IPS-18a (cell line): ENCODE data around the gene CTSD.

Source experiments
- H3K27ac ChIP-seq: one replicate; pipeline ENCODE4 v1.5.1; 2013; ENCODE audit warnings: low read length
- H3K27me3 ChIP-seq: one replicate; pipeline ENCODE4 v1.6.1; 2013; ENCODE audit warnings: mild to moderate bottlenecking, low read length; ENCODE audit not compliant: control insufficient read depth, insufficient read depth
- H3K36me3 ChIP-seq: one replicate; pipeline ENCODE4 v1.6.1; 2013; ENCODE audit warnings: low read depth, low read length; ENCODE audit not compliant: control insufficient read depth
- H3K4me1 ChIP-seq: one replicate; pipeline ENCODE4 v1.6.1; 2013; ENCODE audit warnings: low read depth, low read length; ENCODE audit not compliant: control insufficient read depth
- H3K4me3 ChIP-seq: one replicate; pipeline ENCODE4 v1.5.1; 2013; ENCODE audit warnings: low read length
- H3K9ac ChIP-seq: one replicate; pipeline ENCODE4 v1.6.1; 2013; ENCODE audit warnings: mild to moderate bottlenecking, low read length, moderate library complexity
- H3K9me3 ChIP-seq: one replicate; pipeline ENCODE4 v1.6.1; 2013; ENCODE audit warnings: low read depth, low read length; ENCODE audit not compliant: control insufficient read depth

The CTSD gene

GRCh38 chr11:1757861-1758610 is 5.7 kb downstream of the CTSD start:
- H3K27me3 ChIP-seq = no peaks in the 10 kb centered on the region
- no peaks in the 10 kb centered on the region for H3K4me1 ChIP-seq
- no peaks in the 10 kb centered on the region for H3K9me3 ChIP-seq
- no peak overlapping the region for H3K9ac ChIP-seq
- no peak overlapping the region for H3K4me3 ChIP-seq
- no peak overlapping the region for H3K27ac ChIP-seq
- H3K36me3 ChIP-seq = peaks cover 3% of the 10 kb centered on the region

DNA sequence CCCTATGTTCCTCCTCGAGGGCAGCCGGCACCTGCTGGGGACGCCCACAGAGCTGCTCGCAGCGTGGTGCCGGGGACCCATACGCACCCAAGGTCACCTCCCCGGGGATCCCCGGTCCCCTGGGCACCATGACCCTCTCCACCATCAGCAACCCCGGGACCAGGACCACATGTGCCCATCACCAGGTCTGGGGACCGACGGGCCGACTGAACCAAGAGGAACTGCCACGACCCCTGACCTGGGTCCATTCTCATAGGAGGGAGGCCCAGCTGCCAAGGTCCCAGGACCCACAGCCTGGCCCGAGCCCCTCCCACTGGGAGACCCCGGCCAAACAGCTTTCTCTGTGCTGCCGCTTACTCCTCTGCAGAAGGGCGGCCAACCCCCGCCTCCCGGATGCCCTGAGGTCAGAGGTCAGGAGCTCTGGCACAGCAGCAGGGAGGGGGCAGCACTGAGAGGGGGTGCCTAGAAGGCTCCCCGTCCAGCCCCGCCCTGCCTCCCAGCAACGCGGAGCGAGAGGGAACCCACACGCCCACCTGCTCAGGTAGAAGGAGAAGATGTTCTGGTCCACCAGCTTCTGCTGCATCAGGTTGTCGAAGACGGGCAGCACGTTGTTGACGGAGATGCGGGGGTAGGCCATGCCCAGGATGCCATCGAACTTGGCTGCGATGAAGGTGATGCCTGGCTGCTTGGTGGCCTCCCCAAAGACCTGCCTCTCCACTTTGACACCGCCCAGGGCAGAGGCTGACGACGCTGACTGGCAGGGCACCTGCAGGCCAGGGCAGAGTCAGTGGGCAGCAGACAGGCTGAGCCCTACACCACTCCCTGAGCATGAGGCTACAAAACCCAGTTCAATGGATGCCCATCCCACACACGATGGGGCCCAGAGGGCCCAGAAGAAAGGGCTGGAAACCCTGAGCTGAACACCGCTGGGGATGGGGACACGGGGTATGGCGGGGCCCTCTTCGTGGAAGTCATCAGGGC is 6.6 kb downstream of the CTSD start:
- no peak overlapping the region for H3K4me3 ChIP-seq
- H3K9me3 ChIP-seq = no peaks in the 10 kb centered on the region
- H3K9ac ChIP-seq = no peak overlapping the region
- no peaks in the 10 kb centered on the region for H3K27me3 ChIP-seq
- no peak overlapping the region for H3K27ac ChIP-seq
- H3K36me3 ChIP-seq = peaks cover 3% of the 10 kb centered on the region
- H3K4me1 ChIP-seq = no peaks in the 10 kb centered on the region

GRCh38 chr11:1755692-1756561 is 7.8 kb downstream of the CTSD start:
- Histone ChIP-seq H3K27ac (no peak overlapping the region), H3K9ac (no peak overlapping the region), H3K27me3 (no peaks in the 10 kb centered on the region), H3K4me1 (no peaks in the 10 kb centered on the region), H3K4me3 (no peak overlapping the region), H3K36me3 (peaks cover 3% of the 10 kb centered on the region), H3K9me3 (no peaks in the 10 kb centered on the region)

DNA sequence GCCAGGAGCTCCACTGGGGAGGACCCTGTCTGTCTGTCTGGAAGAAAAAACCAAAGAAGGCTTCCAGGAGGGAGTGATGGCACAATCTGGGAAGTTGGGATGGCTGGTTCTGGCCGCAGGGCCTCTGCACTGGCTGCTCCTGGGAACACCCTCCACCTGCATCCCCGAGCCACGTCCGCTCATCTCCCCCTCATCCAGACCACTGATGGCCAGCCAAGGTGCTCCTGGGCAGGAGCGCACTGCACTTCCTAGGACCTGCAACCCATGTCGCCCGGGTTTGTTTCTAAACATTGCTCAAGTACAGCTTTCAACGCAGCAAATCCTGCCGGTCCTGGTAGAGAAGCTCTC is 8.4 kb downstream of the CTSD start:
- Histone ChIP-seq H3K27ac (no peak overlapping the region), H3K27me3 (peaks cover 4% of the 10 kb centered on the region), H3K4me1 (no peaks in the 10 kb centered on the region), H3K36me3 (peaks cover under 1% of the 10 kb centered on the region), H3K9ac (no peak overlapping the region), H3K4me3 (no peak overlapping the region), H3K9me3 (no peaks in the 10 kb centered on the region)

DNA sequence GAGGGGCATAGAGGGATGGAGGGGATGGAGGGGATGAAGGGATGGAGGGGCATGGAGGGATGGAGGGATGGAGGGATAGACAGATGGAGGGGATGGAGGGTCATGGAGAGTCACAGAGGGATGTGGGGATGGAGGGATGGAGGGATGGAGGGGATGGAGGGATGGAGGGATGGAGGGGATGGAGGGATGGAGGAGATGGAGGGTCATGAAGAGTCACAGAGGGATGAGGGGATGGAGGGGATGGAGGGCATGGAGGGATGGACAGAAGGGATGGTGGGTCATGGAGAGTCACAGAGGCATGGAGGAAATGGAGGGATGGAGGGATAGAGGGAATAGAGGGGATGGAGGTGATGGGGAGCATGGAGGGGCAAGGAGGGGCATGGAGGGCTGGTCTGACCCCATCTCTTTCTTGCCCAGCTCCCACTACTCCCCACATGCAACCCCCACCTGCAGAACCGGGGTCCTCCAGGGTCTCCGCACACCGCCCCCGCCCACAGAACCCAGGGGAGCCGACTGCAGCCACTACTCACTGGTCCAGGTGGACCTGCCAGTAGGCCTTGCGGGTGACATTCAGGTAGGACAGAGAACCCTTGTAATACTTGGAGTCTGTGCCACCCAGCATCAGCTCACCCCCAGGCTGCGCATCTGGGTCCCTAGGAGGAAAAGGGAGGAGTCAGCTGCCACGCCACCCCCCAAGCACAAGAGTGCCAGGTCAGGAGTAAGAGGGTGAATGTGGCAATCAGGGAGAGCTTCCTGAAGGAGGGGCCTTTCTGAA is 9.2 kb downstream of the CTSD start:
- Histone ChIP-seq H3K27me3 (peaks cover 11% of the 10 kb centered on the region), H3K4me1 (peaks cover 7% of the 10 kb centered on the region), H3K27ac (no peak overlapping the region), H3K4me3 (no peak overlapping the region), H3K9ac (no peak overlapping the region), H3K9me3 (no peaks in the 10 kb centered on the region), H3K36me3 (no peaks in the 10 kb centered on the region)

- Histone ChIP-seq H3K4me3 (no peak overlapping the region), H3K4me1 (peaks cover 7% of the 10 kb centered on the region), H3K9me3 (no peaks in the 10 kb centered on the region), H3K36me3 (no peaks in the 10 kb centered on the region), H3K27ac (no peak overlapping the region), H3K9ac (no peak overlapping the region), H3K27me3 (peaks cover 18% of the 10 kb centered on the region)
Observed at GRCh38 chr11:1753929-1754305, 9.8 kb downstream of the CTSD start.

DNA sequence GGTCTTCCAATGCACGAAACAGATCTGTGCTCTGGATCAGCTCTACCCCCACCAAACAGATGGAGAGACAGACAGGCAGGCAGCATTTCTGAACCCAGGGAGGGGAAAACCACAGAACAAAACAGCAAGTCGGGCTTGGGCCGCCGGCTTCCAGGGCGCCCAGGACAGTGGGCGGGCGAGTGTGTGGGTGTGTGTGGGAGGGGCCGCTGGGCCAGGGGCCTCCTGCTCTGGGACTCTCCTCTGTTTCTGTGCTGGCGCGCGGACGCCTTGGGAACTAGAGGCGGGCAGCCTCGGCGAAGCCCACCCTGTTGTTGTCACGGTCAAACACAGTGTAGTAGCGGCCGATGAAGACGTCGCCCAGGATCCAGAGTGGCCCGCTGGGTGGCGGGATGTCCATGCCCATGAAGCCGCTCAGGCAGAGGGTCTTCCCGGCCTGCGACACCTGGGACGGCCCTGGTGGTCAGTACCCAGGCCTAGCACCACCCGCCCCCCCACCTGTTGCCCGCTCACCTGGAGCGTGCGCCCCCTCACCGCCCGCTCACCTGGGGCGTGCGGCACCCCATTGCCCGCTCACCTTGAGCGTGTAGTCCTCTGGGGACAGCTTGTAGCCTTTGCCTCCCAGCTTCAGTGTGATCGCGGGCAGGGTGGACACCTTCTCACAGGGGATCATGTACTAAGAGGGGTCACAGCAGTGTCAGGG is 10.3 kb downstream of the CTSD start:
- peaks cover 23% of the 10 kb centered on the region for H3K27me3 ChIP-seq
- no peak overlapping the region for H3K4me3 ChIP-seq
- H3K4me1 ChIP-seq = peaks cover 7% of the 10 kb centered on the region
- H3K36me3 ChIP-seq = no peaks in the 10 kb centered on the region
- H3K27ac ChIP-seq = no peak overlapping the region
- no peaks in the 10 kb centered on the region for H3K9me3 ChIP-seq
- H3K9ac ChIP-seq = no peak overlapping the region

DNA sequence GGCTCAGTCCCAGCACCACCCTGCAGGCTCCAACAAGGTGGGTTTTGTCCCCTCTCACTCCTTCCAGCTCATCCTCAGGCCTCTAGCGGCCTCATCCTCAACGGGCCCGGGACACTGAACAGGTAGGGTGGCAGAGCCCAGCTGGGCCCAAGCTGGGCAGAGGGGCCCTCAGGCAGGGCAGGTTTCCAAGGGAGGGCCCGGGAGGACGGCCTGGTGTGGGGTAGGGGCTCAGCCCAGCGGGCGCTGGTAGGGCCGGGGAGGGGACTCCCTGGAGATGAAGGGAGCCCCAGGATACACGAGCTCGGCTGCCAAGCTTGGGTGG is 10.9 kb downstream of the CTSD start:
- Histone ChIP-seq H3K9me3 (no peaks in the 10 kb centered on the region), H3K36me3 (no peaks in the 10 kb centered on the region), H3K27ac (no peak overlapping the region), H3K4me3 (no peak overlapping the region), H3K9ac (no peak overlapping the region), H3K27me3 (peaks cover 28% of the 10 kb centered on the region), H3K4me1 (peaks cover 7% of the 10 kb centered on the region)

DNA sequence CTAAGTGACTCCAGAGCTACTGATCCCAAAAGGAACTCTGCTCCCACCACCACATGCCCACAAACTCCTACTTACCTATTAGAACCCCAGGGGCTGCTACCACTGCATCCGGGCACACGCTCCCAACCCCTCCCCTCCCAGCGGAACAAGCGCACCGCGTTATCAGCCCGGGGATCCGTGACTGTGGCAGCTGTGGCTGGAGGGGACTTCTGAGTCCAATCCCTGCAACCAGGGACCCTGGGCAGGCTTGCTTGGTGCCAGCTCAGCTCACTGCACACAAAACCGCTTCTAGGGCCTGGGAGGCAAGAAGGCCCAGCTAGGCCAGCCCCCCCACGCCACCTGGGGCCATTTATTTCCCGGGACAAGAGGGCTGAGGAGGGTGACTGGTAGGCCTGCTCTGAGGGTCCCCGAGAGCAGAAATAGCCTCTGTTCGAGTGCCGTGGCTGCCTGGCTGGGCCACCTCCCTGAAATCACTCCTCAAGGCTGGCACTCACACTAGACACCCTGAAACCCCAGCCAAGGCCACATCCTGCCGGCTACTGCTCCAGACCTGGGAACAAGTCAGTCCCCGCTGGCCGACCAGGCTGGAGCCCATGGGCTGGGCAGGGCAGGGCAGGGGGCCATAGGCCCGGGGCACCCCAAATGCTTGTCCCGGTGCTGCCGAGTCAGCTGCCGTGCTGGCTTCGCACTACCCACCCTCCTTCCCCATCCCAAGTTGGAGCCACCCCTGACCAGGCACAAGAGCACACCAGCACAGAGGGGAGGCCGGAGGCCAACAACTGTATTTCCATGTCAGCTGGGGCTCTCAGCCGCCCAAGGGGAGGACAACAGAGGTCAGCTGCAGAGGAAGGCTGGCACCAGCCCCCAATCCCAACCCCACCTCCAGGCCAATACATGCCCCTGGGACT is 11.5 kb downstream of the CTSD start:
- Histone ChIP-seq H3K27me3 (peaks cover 34% of the 10 kb centered on the region), H3K4me1 (peaks cover 7% of the 10 kb centered on the region), H3K36me3 (no peaks in the 10 kb centered on the region), H3K9ac (no peak overlapping the region), H3K4me3 (no peak overlapping the region), H3K9me3 (no peaks in the 10 kb centered on the region), H3K27ac (no peak overlapping the region)

- Histone ChIP-seq H3K4me1 (peaks cover 7% of the 10 kb centered on the region), H3K27ac (no peak overlapping the region), H3K9me3 (no peaks in the 10 kb centered on the region), H3K4me3 (no peak overlapping the region), H3K9ac (no peak overlapping the region), H3K36me3 (no peaks in the 10 kb centered on the region), H3K27me3 (peaks cover 34% of the 10 kb centered on the region)
Observed at GRCh38 chr11:1751531-1751921, 12.2 kb downstream of the CTSD start.
